H1 (cell line): ENCODE measurements around the gene PRKCSH. TPM values are rescaled to one million over a fixed set of nuclear protein-coding genes. Genes with fewer than 3 reads are reported as not detected.

Experiments used
- CTCF ChIA-PET: fragments of 300-600 bp; sonication (Branson Sonifier 250); formaldehyde crosslinking; loops from one replicate; lab custom pipeline; 2021; ENCODE audit not compliant: partially characterized antibody; lab: Charles Lee
- POLR2A ChIA-PET: fragments of 300-600 bp; sonication (Branson Sonifier 250); formaldehyde crosslinking; loops from one replicate; lab custom pipeline; 2021; ENCODE audit warnings: inconsistent platforms; ENCODE audit not compliant: partially characterized antibody; lab: Charles Lee
- DNase-seq, 2 experiments: peaks; one replicate each; pipeline versions ENCODE4 v3.0.0 to v3.0.0-alpha.2; 2010 to 2022; ENCODE audit warnings: low spot score in 2 of 2, low read depth in 1 of 2, mixed read lengths in 1 of 2
- FAIRE-seq: peaks from 2 replicates; lab custom pipeline; 2011; peaks lifted over from hg19 to GRCh38; lab: Jason Lieb, UNC
- H2AFZ ChIP-seq: 2 replicates; pipeline ENCODE4 v1.8.1; 2012; ENCODE audit warnings: low read length, inconsistent platforms
- H2AK5ac ChIP-seq: 2 replicates; pipeline ENCODE4 v1.6.1; 2013; ENCODE audit warnings: low read depth, low read length
- H2BK120ac ChIP-seq: replicated peaks from 2 replicates; pipeline ENCODE3; 2013; ENCODE audit warnings: low read depth, low read length, inconsistent platforms
- H2BK12ac ChIP-seq: 2 replicates; pipeline ENCODE4 v1.6.1; 2013; ENCODE audit warnings: low read depth, low read length
- H2BK15ac ChIP-seq: 2 replicates; pipeline ENCODE4 v1.6.1; 2013; ENCODE audit warnings: low read length
- H2BK20ac ChIP-seq: 2 replicates; pipeline ENCODE4 v1.6.1; 2013; ENCODE audit warnings: low read length
- H2BK5ac ChIP-seq: 2 replicates; pipeline ENCODE4 v1.6.1; 2013; ENCODE audit warnings: low read depth, low read length
- H3K14ac ChIP-seq: 2 replicates; pipeline ENCODE4 v1.6.1; 2013; ENCODE audit warnings: inconsistent platforms; ENCODE audit not compliant: insufficient read length
- H3K18ac ChIP-seq: 2 replicates; pipeline ENCODE4 v1.6.1; 2013; ENCODE audit warnings: low read length; ENCODE audit errors: extremely low read depth
- H3K23ac ChIP-seq: 2 replicates; pipeline ENCODE4 v1.6.1; 2013; ENCODE audit warnings: inconsistent platforms; ENCODE audit not compliant: insufficient read length
- H3K23me2 ChIP-seq: 2 replicates; pipeline ENCODE4 v1.6.1; 2013; ENCODE audit warnings: low read depth, low read length
- H3K27ac ChIP-seq: 2 replicates; pipeline ENCODE4 v1.6.1; 2011; ENCODE audit warnings: low read depth, low read length, inconsistent platforms
- H3K27me3 ChIP-seq, 4 experiments: replicated peaks in 1 of 4; 1 replicate in 1 of 4; 2 replicates in 3 of 4; pipeline versions ENCODE4 v1.6.1 to v1.8.1; 2011 to 2013; ENCODE audit warnings: low read length in 3 of 4, mild to moderate bottlenecking in 3 of 4, inconsistent platforms in 2 of 4, mixed read lengths in 2 of 4, moderate library complexity in 1 of 4; ENCODE audit not compliant: control insufficient read depth in 3 of 4, insufficient read depth in 3 of 4; ENCODE audit errors: extremely low read depth in 1 of 4
- H3K36me3 ChIP-seq, 4 experiments: 2 replicates each; pipeline versions ENCODE4 v1.6.1 to v1.8.1; 2011 to 2013; ENCODE audit warnings: mild to moderate bottlenecking in 4 of 4, low read length in 3 of 4, moderate library complexity in 2 of 4, control low read depth in 1 of 4, inconsistent platforms in 1 of 4; ENCODE audit not compliant: insufficient read depth in 4 of 4, control insufficient read depth in 2 of 4
- H3K4ac ChIP-seq: replicated peaks from 2 replicates; pipeline ENCODE3; 2013; ENCODE audit warnings: low read length, low read depth, mixed read lengths, inconsistent platforms; ENCODE audit not compliant: insufficient read length
- H3K4me1 ChIP-seq, 4 experiments: replicated peaks in 1 of 4; 1 replicate in 1 of 4; 2 replicates in 3 of 4; pipeline versions ENCODE4 v1.6.1 to v1.8.1; 2011 to 2013; ENCODE audit warnings: low read length in 3 of 4, inconsistent platforms in 2 of 4, mixed read lengths in 1 of 4; ENCODE audit not compliant: insufficient read depth in 4 of 4, control insufficient read depth in 3 of 4
- H3K4me2 ChIP-seq, 2 experiments: 2 replicates each; pipeline versions ENCODE4 v1.6.1 to v1.8.1; 2011 to 2013; ENCODE audit warnings: low read depth in 2 of 2, low read length in 2 of 2, control low read depth in 1 of 2, inconsistent platforms in 1 of 2, mild to moderate bottlenecking in 1 of 2; ENCODE audit not compliant: insufficient read depth in 1 of 2
- H3K4me3 ChIP-seq, 4 experiments: fragments of 200-600, 300-600 bp in 1 of 4; sonication (generic), shearing (Covaris generic), sonication (Bioruptor Twin) in 1 of 4; 2 replicates each; pipeline versions ENCODE4 v1.5.1 to v1.8.1; 2011 to 2016; ENCODE audit warnings: low read length in 4 of 4, low read depth in 3 of 4, control low read depth in 2 of 4, inconsistent platforms in 2 of 4, mild to moderate bottlenecking in 2 of 4, mixed read lengths in 1 of 4, moderate library complexity in 1 of 4; ENCODE audit not compliant: insufficient read depth in 2 of 4; ENCODE audit errors: extremely low read depth in 1 of 4
- H3K56ac ChIP-seq: replicated peaks from 2 replicates; pipeline ENCODE3; 2013; ENCODE audit warnings: low read depth, mild to moderate bottlenecking, mixed read lengths, low read length, inconsistent platforms; ENCODE audit not compliant: insufficient read length
- H3K79me1 ChIP-seq: 2 replicates; pipeline ENCODE4 v1.6.1; 2013; ENCODE audit warnings: low read depth, low read length, control low read depth
- H3K79me2 ChIP-seq, 2 experiments: 2 replicates each; pipeline versions ENCODE4 v1.6.1 to v1.8.1; 2012 to 2013; ENCODE audit warnings: low read length in 2 of 2, mild to moderate bottlenecking in 2 of 2, inconsistent platforms in 1 of 2; ENCODE audit not compliant: insufficient read depth in 2 of 2, control insufficient read depth in 1 of 2
- H3K9ac ChIP-seq, 4 experiments: replicated peaks in 1 of 4; 1 replicate in 1 of 4; 2 replicates in 3 of 4; pipeline versions ENCODE4 v1.6.1 to v1.8.1; 2011 to 2013; ENCODE audit warnings: low read depth in 3 of 4, low read length in 3 of 4, control low read depth in 2 of 4, mild to moderate bottlenecking in 2 of 4, moderate library complexity in 2 of 4, inconsistent platforms in 1 of 4; ENCODE audit errors: extremely low read depth in 1 of 4
- H3K9me3 ChIP-seq, 2 experiments: 2 replicates each; pipeline versions ENCODE4 v1.6.1 to v1.8.1; 2012 to 2013; ENCODE audit warnings: mild to moderate bottlenecking in 2 of 2, moderate library complexity in 2 of 2, control low read depth in 1 of 2, inconsistent platforms in 1 of 2, low read depth in 1 of 2, low read length in 1 of 2, mixed read lengths in 1 of 2; ENCODE audit not compliant: insufficient read depth in 2 of 2
- H4K20me1 ChIP-seq, 2 experiments: replicated peaks in 1 of 2; 2 replicates each; pipeline versions ENCODE3 to v1.8.1; 2011 to 2013; ENCODE audit warnings: inconsistent platforms in 2 of 2, low read length in 2 of 2, mild to moderate bottlenecking in 1 of 2; ENCODE audit not compliant: insufficient read depth in 2 of 2, control insufficient read depth in 1 of 2
- H4K5ac ChIP-seq: 2 replicates; pipeline ENCODE4 v1.6.1; 2013; ENCODE audit warnings: low read length, low read depth, mixed read lengths, inconsistent platforms; ENCODE audit not compliant: insufficient read length
- H4K8ac ChIP-seq: 2 replicates; pipeline ENCODE4 v1.8.0; 2013; ENCODE audit warnings: mild to moderate bottlenecking, moderate library complexity, low read length, inconsistent platforms; ENCODE audit not compliant: insufficient read depth; ENCODE audit errors: extremely low read depth
- H4K91ac ChIP-seq: replicated peaks from 2 replicates; pipeline ENCODE3; 2013; ENCODE audit warnings: low read length, mixed read lengths, inconsistent platforms; ENCODE audit not compliant: insufficient read length
- ASH2L ChIP-seq: fragments of 200-600, 300-600 bp; sonication (generic); IDR thresholded peaks from one replicate; pipeline ENCODE4 v1.7.1; 2017; ENCODE audit warnings: low read length
- CTCF ChIP-seq, 3 experiments: IDR thresholded peaks; 1 replicate in 2 of 3; 2 replicates in 1 of 3; pipeline versions ENCODE4 v1.5.1 to v1.6.1; 2011; ENCODE audit warnings: low read length in 3 of 3, mild to moderate bottlenecking in 3 of 3, inconsistent platforms in 2 of 3, low read depth in 1 of 3, moderate library complexity in 1 of 3; ENCODE audit not compliant: insufficient read depth in 1 of 3; ENCODE audit errors: control extremely low read depth in 1 of 3
- GABPA ChIP-seq: IDR thresholded peaks from 2 replicates; pipeline ENCODE4 v1.6.1; 2011; ENCODE audit warnings: mild to moderate bottlenecking, low read length, moderate library complexity, borderline replicate concordance; ENCODE audit not compliant: insufficient read depth
- KDM1A ChIP-seq: fragments of 200-600, 300-600 bp; sonication (generic); IDR thresholded peaks from 2 replicates; pipeline ENCODE4 v1.7.1; 2016; ENCODE audit warnings: mild to moderate bottlenecking, low read length, borderline replicate concordance
- MAFK ChIP-seq: IDR thresholded peaks from 2 replicates; pipeline ENCODE4 v1.6.1; 2012; ENCODE audit warnings: low read depth, mild to moderate bottlenecking, improper control_type of control experiment, low read length
- RAD21 ChIP-seq, 2 experiments: IDR thresholded peaks in 1 of 2; conservative IDR thresholded peaks in 1 of 2; 2 replicates each; pipeline ENCODE4 v1.6.1; 2011; ENCODE audit warnings: low read depth in 2 of 2, low read length in 2 of 2, improper control_type of control experiment in 1 of 2, inconsistent platforms in 1 of 2, mild to moderate bottlenecking in 1 of 2, moderate library complexity in 1 of 2
- SUZ12 ChIP-seq: fragments of 200-600 bp; sonication (generic); IDR thresholded peaks from 2 replicates; pipeline ENCODE4 v1.6.1; 2012; ENCODE audit warnings: mild to moderate bottlenecking, inconsistent platforms, low read length, moderate library complexity, mixed read lengths
- TAF1 ChIP-seq: IDR thresholded peaks from 2 replicates; pipeline ENCODE4 v1.6.1; 2011; ENCODE audit warnings: mild to moderate bottlenecking, low read depth, low read length
- TCF12 ChIP-seq: IDR thresholded peaks from 2 replicates; pipeline ENCODE4 v1.6.1; 2011; ENCODE audit warnings: low read depth, mild to moderate bottlenecking, low read length
- WGBS, 2 experiments: shearing (Covaris generic) in 1 of 2; methylation state at CpG; one replicate each; pipeline versions ENCODE4 v1.1.6 to v1.1.7; 2013 to 2015; ENCODE audit warnings: low lambda C conversion rate in 2 of 2, mixed read lengths in 2 of 2, inconsistent platforms in 1 of 2, low coverage in 1 of 2, missing lambda C conversion rate in 1 of 2; ENCODE audit not compliant: insufficient replicate concordance in 2 of 2, insufficient coverage in 1 of 2, insufficient read length in 1 of 2; ENCODE audit errors: extremely low coverage in 1 of 2, missing lambda C conversion rate in 1 of 2; 5-methylcytosine and 5-hydroxymethylcytosine counted together
- polyA plus RNA-seq, 7 experiments: library from polyadenylated mRNA; depleted of rRNA in 3 of 7; stranded (reverse) in 5 of 7; unstranded in 2 of 7; fragments of >200 nt in 5 of 7; fragments of 200-250 nt in 2 of 7; gene quantifications; 1 replicate in 5 of 7; 2 replicates in 1 of 7; 4 replicates in 1 of 7; pipeline versions ENCODE4 v1.2.1 to v1.2.3, GENCODE V29; 2011 to 2013; ENCODE audit warnings: missing spikeins in 2 of 7, mixed read lengths in 2 of 7
- total RNA-seq: library from RNA; stranded (reverse); fragmentation: NEBNext Ultra II Directional; extraction: Animal tissue kit (Norgen Biotek cat#: 25700); gene quantifications from 2 replicates; pipeline ENCODE4 v1.2.1, GENCODE V29; 2021

The PRKCSH gene
- total and polyA plus RNA-seq, 2 of the 8 experiments (the other 6 are each of a cell fraction or from before 2014, with no cell fraction given): 97.2 to 337 TPM

- Histone ChIP-seq H3K4me2 (no peak overlapping the region), H3K79me2 (no peaks in the 10 kb centered on the region), H4K8ac (no peak overlapping the region), H3K18ac (no peak overlapping the region), H3K79me1 (no peaks in the 10 kb centered on the region), H2BK15ac (no peak overlapping the region), H2AFZ (no peak overlapping the region), H4K91ac (no peak overlapping the region), H2BK5ac (no peak overlapping the region), H4K20me1 (peaks cover 1 to 5% of the 10 kb centered on the region in 2 experiments), H3K9ac (no peak overlapping the region), H3K4me3 (no peak overlapping the region), H3K36me3 (peaks cover 0 to 3% (median 0%) of the 10 kb centered on the region in 4 experiments; a peak in 2 of 8 replicates), H3K27ac (no peak overlapping the region), H3K23ac (no peak overlapping the region), H3K14ac (no peak overlapping the region), H2BK20ac (no peak overlapping the region), H2BK12ac (no peak overlapping the region), H2AK5ac (no peak overlapping the region), H3K4ac (no peak overlapping the region), H3K9me3 (no peaks in the 10 kb centered on the region), H4K5ac (no peak overlapping the region), H3K56ac (no peak overlapping the region), H2BK120ac (no peak overlapping the region), H3K4me1 (no peaks in the 10 kb centered on the region; a peak in 1 of 7 replicates), H3K27me3 (no peaks in the 10 kb centered on the region), H3K23me2 (no peaks in the 10 kb centered on the region)
- 93% methylated on average over 23 of the region's 27 CpGs; no CpG with 5 or more reads in 1 of the 2 experiments for WGBS, 2 experiments
- DNase-seq (no peak), FAIRE-seq (no peak)
- ChIA-PET CTCF (interaction anchor here (0.7 to 4.7 kb wide), 7 partner anchors 10 to 127 kb away, joined by 3 to 37 read pairs (median 3); no protein-coding TSS in a partner anchor), POLR2A (no interaction called here)
- TF ChIP-seq CTCF (IDR thresholded peaks at IDR 0.05; ENCODE audit: control extremely low read depth in 1 of 3, insufficient read depth in 1 of 3, low read depth in 1 of 3, low read length in 3 of 3) (no peak), ASH2L (no peak), RAD21 (IDR thresholded peaks at IDR 0.05 in 1 of 2, conservative IDR thresholded peaks at IDR 0.05 in 1 of 2; ENCODE audit: low read depth in 2 of 2, low read length in 2 of 2) (no peak), SUZ12 (no peak), KDM1A (no peak), MAFK (no peak), GABPA (no peak), TAF1 (no peak), TCF12 (no peak)
Measured at GRCh38 chr19:11494634-11495285, 59.3 kb downstream of the PRKCSH start.
